ENCODE data around the gene TNFRSF13B. TPM values are rescaled to one million over a fixed set of nuclear protein-coding genes. Genes with fewer than 3 reads are reported as not detected.

TNFRSF13B gene
- total RNA-seq, 1 donor from 2014 or later, result not detected

- DNase-seq (ENCODE audit: low read depth), result no peak
- TF ChIP-seq CTCF (IDR thresholded peaks at IDR 0.05; ENCODE audit: insufficient read depth, low read length, poor library complexity, severe bottlenecking), result no peak
These were observed 34.5 kb downstream of the TNFRSF13B start for GRCh38 chr17:16937431-16937830.

GRCh38 chr17:16936536-16937310, 35.2 kb downstream of the TNFRSF13B start:
- no peak for DNase-seq (ENCODE audit: low read depth)
- H3K27me3 ChIP-seq (ENCODE audit: control insufficient read depth, insufficient read depth, low read length), result peaks cover 14% of the 10 kb centered on the region
- H3K4me3 ChIP-seq (ENCODE audit: low read depth, low read length), result no peak overlapping the region
- no peak for TF ChIP-seq CTCF (IDR thresholded peaks at IDR 0.05; ENCODE audit: insufficient read depth, low read length, poor library complexity, severe bottlenecking)
- H3K36me3 ChIP-seq (ENCODE audit: control insufficient read depth, insufficient read depth, low read length), result no peaks in the 10 kb centered on the region

More at GRCh38 chr17:16937431-16937830, 34.5 kb downstream of the TNFRSF13B start:
- H3K36me3 ChIP-seq (ENCODE audit: control insufficient read depth, insufficient read depth, low read length), result no peaks in the 10 kb centered on the region
- peaks cover 14% of the 10 kb centered on the region for H3K27me3 ChIP-seq (ENCODE audit: control insufficient read depth, insufficient read depth, low read length)
- H3K4me3 ChIP-seq (ENCODE audit: low read depth, low read length), result no peak overlapping the region

GRCh38 chr17:16935786-16936185, 36.1 kb downstream of the TNFRSF13B start:
- Histone ChIP-seq H3K4me3 (ENCODE audit: low read depth, low read length) (no peak overlapping the region), H3K27me3 (ENCODE audit: control insufficient read depth, insufficient read depth, low read length) (peaks cover 16% of the 10 kb centered on the region), H3K36me3 (ENCODE audit: control insufficient read depth, insufficient read depth, low read length) (no peaks in the 10 kb centered on the region)
- no peak for DNase-seq (ENCODE audit: low read depth)
- no peak for TF ChIP-seq CTCF (IDR thresholded peaks at IDR 0.05; ENCODE audit: insufficient read depth, low read length, poor library complexity, severe bottlenecking)

GRCh38 chr17:16935241-16935663, 36.7 kb downstream of the TNFRSF13B start:
- Histone ChIP-seq H3K27me3 (ENCODE audit: control insufficient read depth, insufficient read depth, low read length) (peaks cover 16% of the 10 kb centered on the region), H3K4me3 (ENCODE audit: low read depth, low read length) (no peak overlapping the region), H3K36me3 (ENCODE audit: control insufficient read depth, insufficient read depth, low read length) (no peaks in the 10 kb centered on the region)
- no peak for DNase-seq (ENCODE audit: low read depth)
- TF ChIP-seq CTCF (IDR thresholded peaks at IDR 0.05; ENCODE audit: insufficient read depth, low read length, poor library complexity, severe bottlenecking), result no peak

- H3K27me3 ChIP-seq (ENCODE audit: control insufficient read depth, insufficient read depth, low read length), result peaks cover 15% of the 10 kb centered on the region
- TF ChIP-seq CTCF (IDR thresholded peaks at IDR 0.05; ENCODE audit: insufficient read depth, low read length, poor library complexity, severe bottlenecking), result no peak
These were observed 37.1 kb downstream of the TNFRSF13B start for GRCh38 chr17:16934836-16935235.

More at GRCh38 chr17:16934836-16935235, 37.1 kb downstream of the TNFRSF13B start:
- no peaks in the 10 kb centered on the region for H3K36me3 ChIP-seq (ENCODE audit: control insufficient read depth, insufficient read depth, low read length)
- no peak overlapping the region for H3K4me3 ChIP-seq (ENCODE audit: low read depth, low read length)
- no peak for DNase-seq (ENCODE audit: low read depth)
